Measurements from ENCODE around the gene AUNIP.

AUNIP gene

DNA sequence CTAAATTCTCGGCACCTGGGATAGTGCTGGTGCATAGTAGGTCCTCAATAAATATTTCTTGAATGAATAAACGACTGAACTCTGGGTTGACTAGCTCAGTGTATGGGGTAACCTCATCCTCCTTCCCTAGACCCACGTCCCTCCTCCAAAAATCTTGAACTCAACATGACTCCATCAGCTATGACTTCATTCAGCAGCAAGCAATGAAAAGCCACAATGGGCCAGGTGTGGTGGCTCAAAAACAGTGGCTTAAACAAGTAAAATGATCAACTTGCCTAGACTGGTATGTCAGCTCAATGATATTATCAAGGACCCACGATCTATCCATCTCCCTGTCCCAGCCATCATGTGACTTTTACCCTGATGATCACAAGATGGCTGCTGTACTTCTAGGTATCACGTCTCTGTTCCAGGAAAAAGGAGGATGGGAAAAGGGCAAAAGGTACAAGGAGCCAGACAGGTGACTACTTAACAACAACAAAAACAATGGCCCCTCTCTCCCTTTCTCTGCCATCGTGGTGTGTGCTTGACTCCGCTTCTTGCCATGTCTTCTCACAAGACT, 29.2 kb upstream of the AUNIP start:
- no peak for DNase-seq

DNA sequence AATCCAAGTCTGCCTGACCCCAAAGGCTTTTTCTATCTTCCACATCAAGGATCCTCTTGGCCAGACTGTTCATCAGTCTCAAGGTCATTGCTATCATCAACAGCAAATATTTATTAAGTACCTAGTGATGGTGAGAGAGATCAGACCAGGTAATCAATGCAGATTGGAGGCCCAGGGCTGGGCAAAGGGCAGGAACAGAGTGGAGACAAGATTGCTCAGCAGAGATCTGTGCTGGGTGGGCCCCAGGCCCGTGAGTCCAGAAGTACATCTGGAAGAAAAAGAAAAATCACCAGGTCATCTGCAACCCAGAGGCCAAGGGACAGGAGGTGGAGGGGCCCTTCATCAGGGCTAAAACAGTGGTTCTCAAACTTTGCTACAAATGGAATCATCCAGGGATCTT, 26.3 kb upstream of the AUNIP start:
- no peak for DNase-seq

GRCh38 chr1:25881266-25881665, 22.0 kb upstream of the AUNIP start:
- no peak for DNase-seq

DNA sequence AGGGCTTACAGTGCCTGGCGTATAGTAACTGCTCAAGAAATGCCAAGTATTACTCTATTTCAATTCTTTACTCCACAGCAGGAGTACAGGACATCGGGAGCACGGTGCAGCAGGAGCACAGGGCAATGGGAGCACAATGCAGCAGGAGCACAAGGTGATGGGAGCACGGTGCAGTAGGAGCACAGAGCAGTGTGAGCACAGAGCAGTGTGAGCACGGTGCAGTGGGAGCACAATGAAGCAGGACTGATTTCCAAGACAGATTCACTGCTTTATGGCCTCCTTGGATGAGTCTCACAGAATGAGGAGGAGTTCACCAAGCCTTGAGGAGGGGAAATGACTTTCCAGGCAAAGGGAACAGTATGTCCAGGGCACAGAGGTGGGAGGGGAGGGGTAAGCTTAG, 21.3 kb upstream of the AUNIP start:
- no peak for DNase-seq

DNA sequence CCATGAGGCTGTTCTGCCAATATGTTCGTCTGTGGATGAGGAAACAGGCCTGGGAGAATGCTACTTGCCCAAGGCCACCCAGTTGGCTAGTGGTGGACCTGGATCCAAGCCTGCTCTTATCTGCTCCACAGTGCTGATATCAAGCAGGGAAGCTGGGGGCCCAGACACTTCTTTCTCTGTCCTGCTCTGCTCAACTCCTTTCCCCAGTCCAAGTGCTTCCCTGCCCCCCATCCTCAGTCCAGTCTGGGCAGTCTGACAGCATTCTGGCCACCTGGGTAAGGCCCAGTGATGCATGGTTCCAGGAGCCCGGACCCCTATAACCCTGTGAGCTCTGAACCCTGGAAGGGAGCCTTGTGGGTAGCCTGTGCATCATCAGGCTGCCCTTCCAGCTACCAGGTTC, 20.4 kb upstream of the AUNIP start:
- DNase-seq: no peak

DNA sequence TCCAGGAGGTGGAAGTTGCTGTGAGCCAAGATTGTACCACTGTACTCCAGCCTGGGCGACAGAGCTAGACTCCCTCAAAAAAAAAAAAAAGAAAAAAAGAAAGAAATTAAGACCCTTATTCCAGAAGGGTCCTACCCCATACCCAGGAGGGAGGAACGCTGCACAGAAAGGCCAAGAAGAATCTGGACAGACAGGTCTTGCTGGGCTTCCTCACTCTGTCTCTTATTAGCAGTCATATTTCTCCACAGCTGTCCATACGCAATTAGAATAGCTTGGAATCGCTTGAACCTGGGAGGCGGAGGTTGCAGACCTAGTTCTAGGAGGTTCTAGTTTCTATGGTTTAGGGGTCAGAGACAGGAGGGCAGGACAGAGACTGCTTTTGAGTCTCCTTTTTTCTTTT, 19.4 kb upstream of the AUNIP start:
- no peak for DNase-seq

- no peak for DNase-seq
Observed at GRCh38 chr1:25877155-25877554, 17.9 kb upstream of the AUNIP start.

- DNase-seq: no peak
Observed at GRCh38 chr1:25876693-25877077, 17.4 kb upstream of the AUNIP start.

- DNase-seq: no peak
Observed at GRCh38 chr1:25875856-25876692, 16.8 kb upstream of the AUNIP start.

- DNase-seq: peak; percentile 57
Observed at GRCh38 chr1:25875154-25875855, 16.0 kb upstream of the AUNIP start, which contains the start of gene PAQR7. PAQR7 (minus strand) TSS chr1:25875708; CDS start chr1:25863839, 11,869 bp downstream.

DNA sequence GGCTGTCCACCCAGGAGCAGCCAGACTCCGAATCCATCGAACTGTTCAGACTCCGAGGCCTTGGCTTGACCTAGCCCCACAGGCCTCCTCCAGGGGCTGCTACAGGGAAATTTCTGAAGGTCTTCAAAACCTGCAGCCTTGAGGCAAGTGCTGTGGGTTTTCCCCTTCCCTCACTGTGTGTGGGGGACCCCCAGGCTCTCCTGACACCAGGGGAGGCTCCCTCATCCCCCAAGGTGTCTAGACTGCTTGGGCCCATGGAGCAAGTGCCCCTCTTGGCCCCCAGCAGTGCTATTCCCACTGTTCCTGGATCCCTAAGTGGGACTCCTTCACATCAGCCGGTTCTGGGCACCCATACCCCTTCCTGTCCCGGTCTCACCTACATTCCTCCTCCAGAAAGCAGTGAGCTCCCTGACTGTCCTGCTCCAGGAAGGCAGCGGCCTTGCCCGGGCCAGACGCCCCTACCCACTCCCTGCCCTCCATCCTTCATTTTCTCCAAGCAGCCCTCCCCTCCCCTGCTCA, 15.4 kb upstream of the AUNIP start:
- no peak for DNase-seq

GRCh38 chr1:25874209-25874608, 15.0 kb upstream of the AUNIP start:
- no peak for DNase-seq

DNA sequence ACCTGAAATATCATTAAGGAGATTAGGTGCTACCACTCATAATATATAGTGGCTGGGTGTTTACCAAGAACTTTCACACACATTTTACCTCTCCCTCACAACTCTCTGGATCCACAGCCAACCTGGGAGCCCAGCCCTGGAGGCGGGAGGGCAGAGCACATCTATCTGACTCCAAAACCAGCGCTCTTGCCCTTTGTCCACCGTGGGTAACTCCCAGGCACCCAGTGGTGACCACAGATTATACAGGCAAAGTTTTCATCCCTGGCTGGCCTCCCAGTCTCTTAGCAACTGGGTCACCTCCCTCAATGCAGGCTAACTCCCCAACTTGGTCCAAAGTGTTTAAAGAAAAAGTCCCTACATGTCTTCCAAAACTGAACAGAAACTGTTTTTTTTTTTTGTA, 13.9 kb upstream of the AUNIP start:
- DNase-seq: no peak

DNA sequence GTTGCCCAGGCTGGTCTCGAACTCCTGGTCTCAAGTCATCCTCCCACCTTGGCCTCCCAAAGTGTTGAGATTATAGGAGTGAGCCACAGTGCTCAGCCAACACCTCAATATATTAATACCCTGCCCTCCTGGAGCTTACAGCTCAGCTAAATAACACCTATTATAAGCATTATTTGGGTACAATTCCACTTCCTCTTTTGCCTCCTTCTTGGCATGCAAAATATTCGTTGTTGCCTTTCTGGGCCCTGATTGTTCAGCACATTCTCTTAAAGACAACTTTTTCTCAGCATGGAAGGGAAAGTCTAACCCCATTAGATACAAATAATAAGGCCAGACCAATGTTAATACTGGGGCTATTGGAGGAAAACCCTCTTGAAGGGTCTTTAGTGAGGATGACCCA, 13.5 kb upstream of the AUNIP start:
- no peak for DNase-seq

GRCh38 chr1:25871704-25872494, 12.6 kb upstream of the AUNIP start:
- DNase-seq: no peak

DNA sequence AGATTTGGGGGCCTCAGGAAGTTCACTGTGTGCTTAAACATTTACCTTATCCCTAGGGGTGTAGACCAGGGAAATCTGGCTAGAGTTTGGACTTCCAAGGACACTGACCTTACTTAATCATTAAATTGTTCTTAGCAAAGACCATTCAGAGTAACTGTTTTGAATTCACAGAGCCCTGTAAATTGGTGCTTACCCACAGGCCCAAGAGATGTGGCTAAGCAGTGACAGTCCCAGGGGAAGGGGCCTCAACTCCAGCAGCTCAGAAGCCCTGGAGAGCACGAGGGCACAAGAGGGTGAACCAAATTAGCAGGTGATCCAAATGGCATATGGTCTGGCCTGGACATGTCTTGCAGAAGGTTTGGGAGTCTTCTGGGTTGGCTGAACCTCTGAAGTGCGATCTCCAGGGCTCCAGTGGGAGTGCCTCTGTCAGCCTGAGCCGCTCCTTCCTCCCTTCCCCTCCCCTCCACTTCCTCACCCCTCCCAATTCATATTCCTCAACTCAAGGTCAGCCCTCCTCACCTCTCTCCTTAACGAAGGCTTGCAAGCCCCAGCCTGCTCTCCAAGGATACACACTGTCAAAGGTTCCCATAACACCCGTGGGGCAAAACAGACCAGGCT, 11.9 kb upstream of the AUNIP start:
- DNase-seq: no peak

DNA sequence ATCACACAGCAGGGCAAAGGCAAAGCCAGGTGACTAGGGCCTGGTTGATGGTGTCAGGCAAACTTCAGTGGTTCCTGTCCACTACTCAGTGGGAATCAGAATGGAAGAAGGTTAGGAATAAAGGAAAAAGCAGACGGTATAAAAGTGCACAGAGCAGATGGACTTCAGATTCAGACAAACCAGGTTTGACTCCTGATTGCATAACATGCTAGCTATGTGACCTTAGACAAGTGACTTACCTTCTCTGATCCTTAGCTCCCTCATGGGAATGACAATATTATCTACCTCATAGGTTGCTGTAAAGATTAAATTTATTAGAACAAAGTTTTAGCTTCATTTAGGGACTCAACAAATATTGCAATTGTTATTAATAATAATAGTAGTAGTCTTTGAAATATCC, 11.4 kb upstream of the AUNIP start:
- DNase-seq: no peak

- no peak for DNase-seq
Observed at GRCh38 chr1:25869909-25870606, 10.8 kb upstream of the AUNIP start.

- DNase-seq: no peak
Observed at GRCh38 chr1:25867210-25867991, 8.1 kb upstream of the AUNIP start.

GRCh38 chr1:25866288-25866687, 7.0 kb upstream of the AUNIP start:
- no peak for DNase-seq

- DNase-seq: no peak
Observed at GRCh38 chr1:25864434-25864833, 5.2 kb upstream of the AUNIP start.

Data from central memory CD4-positive, alpha-beta T cell (primary cell).